NK-92 treated with Interleukin-12 subunit alpha and Interleukin-12 subunit beta, amount 100 ng/mL, for 24 hours (cell line): ENCODE data around the gene ADGRV1.

Source experiments
- DNase-seq: peaks from one replicate; lab custom pipeline; 2025; lab: John Stamatoyannopoulos, UW

Gene ADGRV1

DNA sequence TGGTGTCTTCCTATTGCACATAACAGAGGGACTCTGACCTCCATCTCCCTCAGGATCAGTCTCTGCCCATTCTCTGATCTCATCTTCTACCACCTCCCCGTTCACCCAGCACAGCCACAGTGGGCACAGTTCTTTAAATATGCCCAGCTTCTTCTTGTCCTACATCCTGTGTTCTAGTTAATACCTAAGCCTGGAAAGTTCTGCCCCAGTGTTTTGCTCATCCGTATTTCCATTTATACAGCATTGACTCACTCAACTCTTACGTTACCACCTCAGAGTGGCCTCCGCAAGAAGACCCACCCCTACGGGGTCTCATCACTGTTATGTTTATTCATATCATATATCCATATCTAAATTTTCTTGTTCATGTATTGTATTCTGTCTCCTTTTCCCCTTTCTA lies 315.5 kb downstream of the ADGRV1 start:
- DNase-seq, result no peak

DNA sequence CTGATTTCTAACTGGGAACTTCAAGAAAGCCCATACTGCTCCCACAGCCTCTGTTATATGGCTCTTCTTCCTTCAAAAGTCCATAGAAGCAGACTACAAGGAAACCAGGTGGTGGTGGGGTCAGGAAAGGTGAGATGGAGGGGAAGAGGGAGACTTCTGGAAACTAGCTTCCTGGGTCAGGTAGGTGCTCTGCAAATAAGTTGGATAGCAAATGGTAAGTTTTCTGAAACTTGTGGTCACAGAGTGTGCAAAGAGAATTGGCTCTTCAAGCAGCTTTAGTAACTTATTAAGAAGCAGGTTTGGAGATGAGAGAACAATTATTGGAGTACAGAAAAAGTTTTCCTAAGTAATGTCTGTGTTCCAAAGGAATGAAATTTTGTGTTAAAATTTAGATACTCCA lies 316.9 kb downstream of the ADGRV1 start:
- DNase-seq, result no peak

DNA sequence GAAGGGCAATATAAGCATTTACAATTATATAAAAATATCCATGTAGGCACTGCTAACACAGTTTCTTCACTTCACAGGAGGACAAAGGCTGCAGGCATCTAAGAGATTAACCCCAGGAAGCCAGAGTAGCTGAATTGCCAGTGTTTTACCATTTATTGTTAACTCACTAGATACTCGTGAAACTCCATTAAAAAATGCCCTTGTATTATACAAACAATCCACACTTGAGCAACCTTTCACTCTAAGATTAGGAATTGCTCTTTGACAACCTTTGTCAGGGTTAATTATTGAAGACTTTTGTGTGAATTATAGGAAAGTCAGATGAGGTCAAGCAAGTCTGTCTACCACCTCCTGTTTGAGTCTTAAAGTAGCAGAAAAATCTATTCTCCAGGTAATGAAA lies 317.8 kb downstream of the ADGRV1 start:
- no peak for DNase-seq

DNA sequence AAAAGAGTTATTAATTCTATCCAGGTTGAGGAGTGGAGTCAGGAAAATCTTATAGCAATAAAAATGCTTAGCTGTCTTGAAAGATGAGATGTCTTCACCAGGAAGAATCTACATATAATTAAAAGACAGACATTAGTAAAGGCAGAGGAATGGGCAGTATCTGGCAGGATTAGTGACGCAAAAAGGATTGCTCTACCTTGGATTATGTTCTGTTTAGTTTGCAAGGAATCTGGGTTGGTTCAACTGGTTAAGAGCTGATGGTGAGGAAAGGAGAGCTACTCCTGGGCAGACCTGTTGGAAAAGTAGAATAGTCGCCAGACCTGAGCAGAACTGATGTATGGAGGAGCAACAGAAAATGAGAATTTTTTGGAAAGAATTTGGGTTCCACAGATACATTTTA lies 318.5 kb downstream of the ADGRV1 start:
- DNase-seq, result no peak

DNA sequence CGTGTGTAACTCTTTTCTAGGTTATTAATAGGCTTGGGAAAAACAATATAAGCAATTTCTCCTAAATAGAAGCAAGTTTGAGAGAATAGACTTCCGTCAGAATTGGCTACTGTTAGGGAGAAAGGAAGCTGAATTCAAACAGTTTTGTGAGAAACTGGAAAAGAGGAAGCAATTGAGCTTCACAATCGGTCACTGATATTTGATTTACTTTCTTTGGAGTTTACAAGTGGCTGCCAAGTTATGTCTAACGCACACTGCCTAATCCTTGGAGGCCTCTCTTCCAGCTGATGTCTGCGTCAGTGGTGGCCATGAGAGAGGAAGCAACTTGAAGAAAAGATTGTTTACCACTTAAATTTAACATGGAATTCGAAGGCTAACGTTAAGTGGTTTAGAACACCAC lies 319.5 kb downstream of the ADGRV1 start:
- DNase-seq, result no peak

DNA sequence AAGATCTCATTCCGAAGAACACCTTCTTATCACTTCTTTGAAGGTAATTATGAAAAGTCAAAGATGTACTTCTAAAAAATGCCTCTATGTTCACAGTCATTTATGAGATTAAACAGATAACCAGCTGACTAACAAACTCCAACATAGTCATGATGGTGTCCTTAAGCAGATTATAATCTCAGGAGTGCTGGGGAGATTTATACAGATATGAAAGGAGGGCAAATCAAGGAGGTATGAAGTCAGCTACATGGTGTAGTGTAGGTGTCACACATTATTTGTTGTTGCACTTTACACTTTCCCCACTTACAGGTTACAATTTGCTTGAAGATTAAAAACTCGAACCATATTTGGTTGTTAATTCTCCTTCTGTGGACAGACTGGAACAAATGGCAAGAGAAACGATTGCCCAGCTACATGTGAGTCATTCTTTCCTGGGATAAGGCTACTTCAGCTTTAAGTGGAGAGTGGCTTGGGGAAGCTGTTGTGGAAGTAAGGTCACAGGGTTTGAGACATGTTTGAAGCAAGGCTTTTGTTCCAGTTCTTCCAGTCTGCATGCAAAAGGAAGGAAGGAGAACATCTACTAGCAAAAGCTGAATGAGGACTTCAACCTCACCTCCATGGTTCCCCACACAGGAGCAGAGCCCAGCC lies 320.1 kb downstream of the ADGRV1 start:
- no peak for DNase-seq

DNA sequence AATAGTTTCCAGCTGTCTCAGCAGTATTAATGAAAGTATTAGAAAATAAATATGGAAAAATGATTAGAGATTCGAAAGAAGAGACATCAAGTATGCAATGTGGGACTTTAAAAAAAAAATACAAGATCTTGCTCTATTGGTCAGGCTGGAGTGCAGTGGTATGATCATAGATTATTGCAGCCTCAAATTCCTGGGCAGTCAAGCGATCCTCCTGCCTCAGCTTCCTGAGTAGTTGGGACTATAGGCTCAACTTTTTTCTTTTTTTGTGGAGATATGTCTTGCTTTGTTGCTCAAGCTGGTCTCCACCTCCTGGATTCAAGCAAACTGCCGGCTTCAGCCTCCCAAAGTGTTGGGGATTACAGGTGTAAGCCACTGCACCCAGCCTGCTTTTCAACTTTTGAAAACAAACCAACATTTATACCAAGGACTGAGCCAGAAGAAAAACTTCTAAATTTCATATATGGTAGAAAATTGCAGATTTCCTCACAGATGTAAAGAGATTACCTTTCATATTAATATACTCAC lies 323.1 kb downstream of the ADGRV1 start:
- DNase-seq, result no peak

DNA sequence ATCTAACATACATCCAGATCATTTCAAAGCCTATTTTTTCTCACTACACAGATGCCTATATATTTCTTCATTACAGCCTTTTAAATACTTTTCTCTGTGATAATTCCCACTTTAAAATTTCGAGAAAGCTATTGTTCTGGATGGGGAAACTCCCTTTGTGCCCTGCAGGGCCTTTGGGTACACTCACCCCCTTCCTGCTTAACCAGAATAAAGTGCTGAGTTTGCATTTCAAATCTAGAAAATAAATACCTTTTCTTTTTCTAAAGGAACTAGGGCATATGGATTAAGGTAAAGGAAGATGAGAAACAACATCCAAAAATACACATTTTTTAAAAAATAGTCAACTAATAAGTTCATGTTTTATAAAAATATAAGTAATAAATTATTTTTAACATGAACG lies 323.9 kb downstream of the ADGRV1 start:
- DNase-seq, result no peak

DNA sequence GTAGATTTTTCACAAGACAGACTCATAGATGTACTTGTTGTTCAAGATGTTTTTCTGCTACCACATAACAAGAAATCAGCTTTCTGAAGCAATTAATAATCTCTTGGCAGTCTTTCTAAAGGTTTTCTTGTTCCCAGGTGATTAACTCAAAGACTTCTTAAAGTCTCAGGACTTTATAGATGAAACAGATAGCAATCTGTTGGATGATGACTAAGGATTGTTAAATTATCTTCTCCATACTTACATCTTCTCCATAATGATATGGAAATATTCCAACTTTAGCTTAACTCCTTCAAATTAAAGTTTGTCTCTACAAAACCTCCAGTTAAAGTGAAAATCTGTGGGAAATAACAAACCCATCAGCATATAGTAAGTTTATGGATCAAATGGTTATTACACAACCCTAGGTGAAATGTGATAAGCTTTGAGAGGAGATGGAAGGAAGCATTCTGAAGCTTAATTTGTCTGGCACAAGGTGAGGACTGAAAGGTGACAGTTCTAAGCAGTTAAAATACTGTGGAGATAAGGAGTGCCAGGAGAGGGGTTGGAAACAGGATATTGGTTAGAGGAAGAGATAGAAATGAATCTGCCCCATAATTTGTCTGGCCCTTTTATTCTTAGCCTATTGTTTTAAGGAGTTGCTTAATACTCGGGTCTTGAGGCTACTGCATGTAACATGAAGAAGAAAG lies 326.7 kb downstream of the ADGRV1 start:
- DNase-seq, result no peak

DNA sequence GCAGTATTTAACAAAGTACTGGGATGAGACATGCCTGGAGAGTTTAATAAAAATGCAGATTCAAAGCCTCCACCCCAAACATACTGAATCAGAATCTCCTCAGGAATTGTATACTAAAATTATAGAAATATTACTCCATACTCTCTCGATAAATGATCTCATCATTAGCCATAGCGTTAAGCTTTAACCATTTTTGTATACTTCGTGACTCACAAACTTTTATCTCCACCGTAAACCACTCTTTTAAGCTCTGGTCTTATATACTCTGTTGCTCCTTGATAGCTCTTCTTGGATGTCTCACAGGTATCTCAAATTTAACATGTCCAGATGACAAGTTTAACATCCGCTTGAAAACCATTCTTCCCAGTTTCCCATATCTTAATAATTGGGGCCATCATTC lies 327.8 kb downstream of the ADGRV1 start:
- DNase-seq, result no peak

DNA sequence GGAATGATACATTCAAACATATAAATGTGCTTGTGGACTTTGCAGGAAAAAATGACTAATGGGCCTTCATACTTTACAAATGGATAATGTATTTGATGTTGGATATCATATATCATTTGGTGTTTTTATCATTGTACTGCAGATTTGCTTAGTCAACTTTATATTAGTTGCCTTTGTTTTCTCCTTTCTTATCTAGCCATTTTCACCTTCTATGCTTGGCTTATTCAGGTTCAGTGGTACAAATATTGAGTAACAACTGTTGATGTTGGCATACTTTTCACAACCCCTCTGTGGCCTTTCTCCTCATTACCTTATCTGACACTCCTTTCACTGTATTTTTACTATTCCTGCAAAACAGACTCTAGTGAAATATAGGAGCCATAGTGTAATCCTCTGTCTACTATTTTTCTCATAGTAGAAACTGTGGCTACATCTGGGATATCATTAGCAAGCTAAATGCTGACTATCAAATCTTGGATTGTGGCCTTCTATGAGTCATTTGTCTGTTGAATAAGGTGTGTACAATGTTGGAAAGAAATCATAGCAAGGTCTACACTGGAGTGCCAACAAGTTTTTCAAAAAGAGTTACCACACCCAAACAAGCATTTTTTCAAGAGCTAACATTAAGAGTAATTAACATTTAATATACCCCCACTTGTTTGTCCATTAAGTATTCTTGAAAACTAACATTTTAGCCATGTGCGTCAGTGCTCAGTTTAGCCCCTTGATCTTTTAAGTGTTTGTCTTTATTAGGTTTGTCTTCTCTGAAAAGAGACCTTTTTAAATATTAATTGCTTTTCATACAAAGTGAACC lies 330.1 kb downstream of the ADGRV1 start:
- no peak for DNase-seq

DNA sequence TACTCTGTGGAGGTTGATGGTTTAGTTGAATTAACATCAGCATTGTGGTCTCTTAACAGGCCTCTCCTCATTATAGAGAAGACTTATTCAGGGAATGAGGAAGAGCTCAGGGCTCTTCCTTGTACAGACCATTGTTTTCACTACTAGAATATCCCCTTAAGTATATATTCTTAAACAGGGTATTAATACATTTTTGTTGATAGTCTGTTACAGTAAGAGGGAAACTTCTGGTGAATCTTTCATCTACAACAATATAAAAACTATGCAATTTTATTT lies 330.7 kb downstream of the ADGRV1 start:
- no peak for DNase-seq

DNA sequence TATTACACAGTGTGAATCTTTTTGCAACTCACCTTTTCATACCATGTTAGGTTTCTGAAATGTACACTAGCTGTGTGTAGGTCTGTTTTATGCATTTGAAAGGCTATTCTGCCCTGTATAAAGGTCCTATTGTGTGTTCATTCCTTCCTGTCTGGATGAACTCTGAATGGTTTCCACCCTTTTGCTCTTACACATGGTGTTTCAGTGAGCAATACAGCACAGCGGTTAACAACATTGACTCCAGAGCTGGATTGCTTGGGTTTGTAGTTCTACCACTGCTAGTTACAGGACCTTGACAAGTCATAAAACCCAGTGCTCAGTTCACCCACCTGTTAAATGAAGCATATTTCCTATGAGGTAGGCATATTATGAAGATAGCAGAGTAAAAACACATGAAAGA lies 331.6 kb downstream of the ADGRV1 start:
- no peak for DNase-seq

DNA sequence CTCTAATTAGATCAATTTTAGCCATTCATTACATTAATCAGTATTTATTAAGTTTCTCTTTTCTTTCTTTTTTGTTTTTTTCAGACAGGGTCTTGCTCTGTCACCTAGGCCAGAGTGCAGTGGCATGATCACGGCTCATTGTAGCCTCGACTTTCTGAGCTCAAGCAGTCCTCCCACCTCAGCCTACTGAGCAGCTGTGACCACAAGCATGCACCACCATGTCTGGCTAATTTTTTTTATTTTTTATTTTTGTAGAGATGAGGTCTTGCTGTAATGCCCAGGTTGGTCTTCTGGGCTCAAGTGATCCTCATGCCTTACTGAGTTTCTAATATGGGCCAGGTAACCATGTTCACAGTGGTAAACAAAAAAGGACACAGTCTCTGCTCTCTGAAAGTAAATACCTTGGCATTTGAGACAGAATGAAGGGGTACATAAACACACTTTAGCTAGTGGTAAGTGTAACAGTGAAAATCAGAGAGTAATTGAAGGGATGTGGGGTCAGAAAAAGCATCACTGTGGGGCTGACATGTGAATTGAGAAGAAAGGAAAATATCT lies 336.3 kb downstream of the ADGRV1 start:
- no peak for DNase-seq

DNA sequence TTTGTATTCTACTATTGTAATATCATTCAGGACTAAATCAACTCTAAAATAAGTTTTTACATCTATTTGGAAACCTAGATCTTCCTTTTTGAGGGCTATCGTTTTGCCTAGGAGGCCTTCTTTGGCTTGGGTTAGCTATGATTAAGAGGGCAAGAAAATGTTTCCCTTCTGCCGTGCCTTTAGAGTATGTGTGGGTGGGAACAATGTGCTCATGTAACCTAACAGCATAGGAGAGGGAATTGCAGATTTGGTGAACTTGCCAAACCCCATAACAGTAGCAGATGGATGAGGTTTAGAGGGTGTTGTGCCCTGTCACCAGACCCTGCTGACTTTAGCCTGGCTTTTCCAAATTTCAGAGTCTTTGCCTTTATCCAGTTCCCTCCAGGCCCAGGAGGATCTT lies 339.0 kb downstream of the ADGRV1 start:
- no peak for DNase-seq

DNA sequence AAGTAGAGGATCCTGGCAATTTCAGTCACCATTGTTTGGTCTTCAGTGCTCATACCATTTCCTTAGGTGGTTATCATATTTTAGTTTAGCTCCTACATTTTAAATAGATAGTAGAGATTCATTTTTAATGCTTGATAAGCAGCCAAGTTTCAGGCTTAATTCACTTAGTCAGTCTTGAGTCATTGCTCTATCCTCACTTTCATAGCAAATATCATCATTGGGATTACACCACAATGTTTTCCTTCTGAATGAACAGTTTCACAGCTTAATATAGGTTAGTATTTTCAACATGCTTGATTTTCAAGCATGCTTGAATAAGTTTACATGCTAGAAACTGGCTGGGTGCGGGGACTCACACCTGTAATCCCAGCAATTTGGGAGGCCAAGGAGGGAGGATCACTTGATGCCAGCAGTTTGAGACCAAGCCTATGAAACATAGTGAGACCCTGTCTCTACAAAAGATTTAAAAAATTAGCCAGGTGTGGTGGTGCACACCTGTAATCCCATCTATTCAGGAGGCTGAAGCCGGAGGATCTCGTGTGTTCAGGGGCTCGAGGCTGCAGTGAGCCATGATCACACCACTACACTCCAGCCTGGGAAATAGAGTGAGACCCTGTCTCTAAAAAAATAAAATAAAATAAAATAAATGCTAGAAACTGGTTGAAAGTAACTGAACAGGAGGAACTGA lies 339.9 kb downstream of the ADGRV1 start:
- no peak for DNase-seq

DNA sequence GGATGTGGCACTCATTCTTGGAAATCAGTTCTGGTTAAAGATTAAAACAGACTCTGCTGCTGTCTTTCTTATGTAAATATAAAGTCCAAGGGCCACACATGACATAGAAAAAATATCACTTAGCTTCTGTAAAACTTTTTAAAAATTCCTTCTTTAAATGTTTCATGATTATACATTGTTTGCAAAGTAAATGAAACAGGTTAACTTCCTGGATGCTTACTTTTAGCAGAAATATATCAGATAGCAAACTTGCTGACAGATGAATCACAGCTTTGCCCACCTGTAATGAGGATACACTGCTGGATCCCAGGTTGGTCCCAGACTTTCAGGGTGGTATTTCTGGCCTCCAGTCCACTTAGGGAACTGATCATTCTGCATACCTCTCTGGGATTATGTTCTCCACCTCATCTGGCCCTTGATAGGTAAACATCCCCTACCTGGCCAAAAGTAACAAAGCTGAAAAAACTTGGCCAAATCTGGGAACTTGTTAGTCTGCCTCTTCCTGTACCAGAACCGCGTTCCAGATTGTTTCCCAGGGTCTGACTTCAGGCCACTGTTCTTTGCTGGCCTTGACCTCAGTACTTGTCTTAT lies 340.5 kb downstream of the ADGRV1 start:
- no peak for DNase-seq

DNA sequence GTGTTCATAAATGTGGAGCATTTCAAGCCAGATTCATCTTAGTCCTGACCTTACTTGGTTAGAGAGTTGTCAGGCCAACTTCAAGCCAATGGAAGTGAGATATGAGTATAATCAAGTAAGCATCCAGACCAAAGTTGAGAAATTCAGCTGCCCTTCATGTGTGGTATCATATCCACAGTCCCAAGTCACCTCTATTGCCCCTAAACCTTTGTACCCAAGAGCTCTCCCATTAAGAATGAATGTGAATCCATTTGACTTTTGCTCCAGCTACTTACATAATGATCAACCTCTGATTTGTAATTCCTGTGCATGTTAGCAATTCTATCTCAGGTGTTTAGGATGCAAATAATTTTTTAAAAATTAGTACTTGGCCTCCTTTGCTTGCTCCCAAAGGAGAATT lies 342.7 kb downstream of the ADGRV1 start:
- no peak for DNase-seq

DNA sequence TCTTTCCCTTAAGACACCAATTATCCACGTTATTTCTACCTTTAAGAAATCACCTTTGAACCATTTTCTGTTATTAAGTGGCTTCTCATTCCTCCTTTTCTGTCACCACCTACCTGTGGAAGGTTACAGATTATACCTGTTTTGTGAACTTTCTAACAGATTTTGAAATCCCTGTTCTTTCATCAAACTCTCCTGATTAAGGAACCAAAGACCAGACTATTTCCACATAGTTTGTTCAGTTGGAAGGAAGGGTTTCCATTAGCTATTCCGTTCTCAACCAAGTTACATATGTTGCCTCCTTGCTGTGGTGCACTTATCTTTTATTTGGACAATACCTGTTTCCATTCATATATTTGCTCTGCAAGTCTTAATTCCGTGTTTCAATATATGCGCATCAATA lies 343.6 kb downstream of the ADGRV1 start:
- DNase-seq, result no peak

DNA sequence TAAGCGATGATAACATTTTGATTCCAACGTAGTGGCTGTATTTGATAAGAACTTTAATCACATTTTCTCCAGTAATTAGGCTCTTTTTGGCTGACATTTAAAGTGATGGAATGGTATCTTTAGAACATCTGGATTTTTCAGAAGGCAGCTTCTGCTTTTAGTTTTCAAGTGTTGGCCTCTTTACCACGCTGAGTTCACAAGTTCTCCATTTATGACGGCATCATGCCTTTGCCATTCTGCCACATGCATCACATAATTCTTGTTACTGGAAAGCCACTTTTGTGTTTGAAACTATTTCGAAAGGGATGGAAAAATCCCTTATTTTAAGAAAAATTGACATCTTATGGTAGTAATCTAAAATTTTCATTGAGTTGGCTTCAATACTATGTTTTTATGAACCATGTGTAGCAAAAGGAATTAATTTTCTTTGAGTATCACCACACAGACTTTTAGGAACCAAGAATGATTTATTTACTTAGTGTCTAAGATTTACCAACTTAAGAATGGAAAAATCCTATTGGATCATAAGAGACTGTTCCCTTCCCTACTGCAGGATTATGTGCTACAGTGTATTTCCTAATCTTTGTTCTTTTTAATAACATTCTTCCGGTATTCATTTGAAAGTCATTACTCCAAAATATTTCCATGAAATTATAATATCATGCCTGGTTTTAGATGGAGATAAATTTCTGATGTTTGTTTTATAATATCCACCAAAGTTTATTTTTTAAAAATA lies 344.2 kb downstream of the ADGRV1 start:
- no peak for DNase-seq

DNA sequence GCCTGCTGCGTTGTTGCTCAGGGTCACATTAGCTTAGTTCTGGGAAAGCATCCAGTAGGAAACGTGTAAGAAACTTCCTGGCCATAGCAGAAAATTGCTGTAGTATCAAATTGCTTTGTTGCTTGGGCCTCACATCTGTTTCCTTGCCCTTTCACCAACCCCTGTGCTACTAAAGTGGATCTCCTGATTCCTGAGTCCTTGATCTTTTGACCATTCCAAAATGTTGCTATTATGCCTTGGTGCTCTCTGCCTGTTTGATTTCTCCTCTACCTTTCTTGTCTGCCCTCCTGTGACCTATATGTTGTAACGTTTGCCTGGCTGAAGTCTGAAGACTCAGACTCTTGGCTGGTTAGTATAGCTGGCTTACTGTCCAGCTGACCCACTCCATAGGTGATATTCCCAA lies 350.5 kb downstream of the ADGRV1 start:
- DNase-seq, result no peak
